Measurements from ENCODE around the gene BCCIP. TPM values are rescaled to one million over a fixed set of nuclear protein-coding genes. Genes with fewer than 3 reads are reported as not detected.
A peak's percentile ranks its signal among the peaks of the same experiment; 100 is the strongest.

Gene BCCIP
- total RNA-seq, 1 experiment from 2014 or later: 159 TPM

GRCh38 chr10:125824736-125825135 is 1.4 kb downstream of the BCCIP start:
- Histone ChIP-seq H2AFZ (ENCODE audit: low read depth, low read length, poor library complexity, severe bottlenecking) (no peak overlapping the region), H3K27me3 (ENCODE audit: insufficient read depth, low read length) (no peaks in the 10 kb centered on the region), H3K9me2 (ENCODE audit: insufficient read depth) (no peaks in the 10 kb centered on the region), H3K9ac (ENCODE audit: low read length) (peak overlapping the region; percentile 86), H3K4me1 (ENCODE audit: control insufficient read depth in 1 of 2, insufficient read depth in 2 of 2, low read length in 2 of 2) (peaks cover 13 to 20% of the 10 kb centered on the region in 2 experiments), H4K20me1 (ENCODE audit: insufficient read depth) (peaks cover 11% of the 10 kb centered on the region; the same call in 1 of the 2 replicates), H3K36me3 (ENCODE audit: control insufficient read depth in 1 of 2, insufficient read depth in 2 of 2, low read length in 2 of 2) (peaks cover 30 to 43% of the 10 kb centered on the region in 2 experiments), H3K79me2 (ENCODE audit: insufficient read depth, low read length) (peaks cover 86% of the 10 kb centered on the region), H3K27ac (ENCODE audit: low read depth, low read length) (peak overlapping the region; percentile 30; the same call in 1 of the 2 replicates), H3K9me3 (ENCODE audit: control insufficient read depth in 1 of 2, insufficient read depth in 1 of 2, low read depth in 1 of 2, low read length in 2 of 2) (no peaks in the 10 kb centered on the region), H3K4me3 (replicated peaks in 1 of 2; ENCODE audit: low read depth in 1 of 2, low read length in 2 of 2) (peak overlapping the region; percentile 82), H3K4me2 (ENCODE audit: low read length) (peak overlapping the region; percentile 90)
- ChIA-PET POLR2A (no interaction called here), CTCF (no interaction called here), RAD21 (ENCODE audit: low non-redundant PET in 1 of 2, low total read pairs in 2 of 2, uncharacterized antibody in 2 of 2, unreplicated experiment in 2 of 2) (interaction anchor here in 1 of 2 experiments (0.6 kb wide), 1 partner anchor 45 kb away, joined by 3 read pairs; no protein-coding TSS in a partner anchor)
- DNase-seq (ENCODE audit: low read depth, low spot score) (no peak), ATAC-seq (no peak)
- intact Hi-C loops (cut with micrococcal nuclease): no loop called here
- BruUV-seq (replicated peaks): no TSS peak
- no peak for TF ChIP-seq CEBPB (IDR thresholded peaks at IDR 0.05; ENCODE audit: low read depth)
- TF ChIP-seq EGR1 (IDR thresholded peaks at IDR 0.05; ENCODE audit: low read depth): no peak
- no peak for TF ChIP-seq SIN3A (IDR thresholded peaks at IDR 0.05; ENCODE audit: low read depth)
- TF ChIP-seq YY1 (IDR thresholded peaks at IDR 0.05; ENCODE audit: extremely low read depth, insufficient replicate concordance, low read depth, low read length): no peak
- no peak for TF ChIP-seq FOSL1 (IDR thresholded peaks at IDR 0.05; ENCODE audit: low read depth)
- TF ChIP-seq ELF1 (IDR thresholded peaks at IDR 0.05; ENCODE audit: borderline replicate concordance, low read depth): no peak
- no peak for TF ChIP-seq REST (IDR thresholded peaks at IDR 0.05; ENCODE audit: low read depth)
- no peak for TF ChIP-seq MAX (IDR thresholded peaks at IDR 0.05)
- no peak for TF ChIP-seq EZH2phosphoT487 (IDR thresholded peaks at IDR 0.05; ENCODE audit: borderline replicate concordance)
- no peak for TF ChIP-seq POLR2AphosphoS5 (IDR thresholded peaks at IDR 0.05; ENCODE audit: low read depth, low read length)
- TF ChIP-seq ZNF274 (IDR thresholded peaks at IDR 0.05; ENCODE audit: low read depth, low read length): no peak

Data from HCT116 (cell line).